22Rv1 (cell line): ENCODE measurements around the gene BSG.

Source experiments
- H3K27ac ChIP-seq: fragments of 450-650 bp; 2 replicates; pipeline ENCODE4 v1.5.1; 2017
- CTCF ChIP-seq: fragments of 450-650 bp; IDR thresholded peaks from 2 replicates; pipeline ENCODE4 v1.5.1; 2017; ENCODE audit warnings: mild to moderate bottlenecking
- ZFX ChIP-seq: fragments of 450-650 bp; IDR thresholded peaks from 2 replicates; pipeline ENCODE4 v1.6.1; 2017; ENCODE audit warnings: antibody characterized with exemption, borderline replicate concordance

The BSG gene

GRCh38 chr19:567296-567900, 5.0 kb upstream of the BSG start:
- H3K27ac ChIP-seq, result no peak overlapping the region
- no peak for TF ChIP-seq ZFX
- no peak for TF ChIP-seq CTCF

GRCh38 chr19:570251-570686, 2.1 kb upstream of the BSG start:
- no peak overlapping the region; the same call in 1 of the 2 replicates for H3K27ac ChIP-seq
- TF ChIP-seq ZFX (no peak), CTCF (no peak)

- H3K27ac ChIP-seq, result peak overlapping the region; percentile 99
- TF ChIP-seq CTCF (no peak), ZFX (no peak)
Measured at GRCh38 chr19:570937-571565, 1.3 kb upstream of the BSG start.

GRCh38 chr19:571566-571974, 826 bp upstream of the BSG start:
- TF ChIP-seq CTCF, result no peak
- no peak for TF ChIP-seq ZFX
- H3K27ac ChIP-seq, result peak overlapping the region; percentile 99

- TF ChIP-seq CTCF (no peak), ZFX (no peak)
Measured at GRCh38 chr19:572743-573518, 535 bp downstream of the BSG start.

GRCh38 chr19:573519-573825, 1.1 kb downstream of the BSG start:
- H3K27ac ChIP-seq, result peak overlapping the region; percentile 99
- TF ChIP-seq CTCF, result no peak
- TF ChIP-seq ZFX, result no peak

More at GRCh38 chr19:572743-573518, 535 bp downstream of the BSG start:
- H3K27ac ChIP-seq, result peak overlapping the region; percentile 99
